Bone marrow (tissue), 2 donors: ENCODE data around the gene RIOK1.
"Not testable (repeated sequence)": the region's sequence is repeated elsewhere in the genome, so short reads cannot be mapped to it uniquely, and the experiment has no call there.

Source experiments
- DNase-seq, 2 donors: peaks; one replicate each; lab custom pipeline; 2025; lab: John Stamatoyannopoulos, UW

RIOK1 gene

GRCh38 chr6:7441048-7441775, 51.6 kb downstream of the RIOK1 start:
- DNase-seq: no peak

GRCh38 chr6:7442467-7442866, 52.9 kb downstream of the RIOK1 start:
- no peak for DNase-seq

DNA sequence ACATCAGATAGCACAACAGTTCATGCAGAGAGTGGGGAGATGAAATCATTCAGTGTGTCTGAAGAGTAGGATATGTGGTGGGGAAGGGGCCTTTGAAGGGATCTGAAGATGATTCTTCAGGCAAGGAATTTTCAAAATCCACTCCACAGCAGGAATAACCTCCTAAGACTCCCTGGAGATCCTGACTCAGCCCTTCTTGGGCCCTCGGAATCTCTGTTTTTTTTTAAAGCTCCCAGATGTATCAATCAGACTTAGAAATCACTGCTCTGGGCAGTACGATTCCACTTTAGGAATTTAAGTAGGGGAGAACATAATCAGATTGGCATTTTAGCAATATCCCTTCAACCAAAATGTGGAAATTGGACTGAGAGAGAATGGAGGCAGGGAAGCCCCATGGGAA, 55.5 kb downstream of the RIOK1 start:
- DNase-seq: no peak

GRCh38 chr6:7445885-7446461, 56.4 kb downstream of the RIOK1 start:
- no peak for DNase-seq

DNA sequence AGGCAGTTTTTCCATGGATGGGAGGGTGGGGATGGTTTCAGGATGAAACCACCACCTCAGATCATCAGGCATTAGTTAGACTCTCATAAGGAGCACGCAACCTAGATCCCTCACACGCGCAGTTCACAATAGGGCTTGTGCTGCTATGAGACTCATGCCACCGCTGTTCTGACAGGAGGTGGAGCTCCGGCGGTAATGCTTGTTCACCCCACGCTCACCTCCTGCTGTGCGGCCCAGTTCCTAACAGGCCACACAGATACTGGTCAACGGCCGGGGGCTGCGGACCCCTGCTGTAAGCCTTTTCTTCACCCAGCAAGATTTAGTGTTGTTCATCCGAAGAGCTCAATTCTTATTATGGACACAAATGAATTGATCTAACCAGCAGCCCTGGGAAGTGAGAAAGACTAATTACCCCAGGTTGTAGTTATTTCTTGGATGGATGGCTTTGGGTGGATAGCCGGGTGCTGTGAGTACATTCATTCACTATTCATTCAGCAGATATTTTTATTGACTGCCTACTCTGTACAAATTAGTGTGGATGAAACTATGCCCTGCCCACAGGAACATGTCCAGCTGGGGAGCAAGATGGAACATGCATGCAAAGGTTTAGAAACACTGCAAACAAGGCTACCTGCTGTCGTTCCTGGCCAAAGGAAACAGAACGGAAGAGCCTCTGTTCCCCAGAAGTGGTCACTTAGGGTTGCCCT, 57.2 kb downstream of the RIOK1 start:
- DNase-seq: no peak

DNA sequence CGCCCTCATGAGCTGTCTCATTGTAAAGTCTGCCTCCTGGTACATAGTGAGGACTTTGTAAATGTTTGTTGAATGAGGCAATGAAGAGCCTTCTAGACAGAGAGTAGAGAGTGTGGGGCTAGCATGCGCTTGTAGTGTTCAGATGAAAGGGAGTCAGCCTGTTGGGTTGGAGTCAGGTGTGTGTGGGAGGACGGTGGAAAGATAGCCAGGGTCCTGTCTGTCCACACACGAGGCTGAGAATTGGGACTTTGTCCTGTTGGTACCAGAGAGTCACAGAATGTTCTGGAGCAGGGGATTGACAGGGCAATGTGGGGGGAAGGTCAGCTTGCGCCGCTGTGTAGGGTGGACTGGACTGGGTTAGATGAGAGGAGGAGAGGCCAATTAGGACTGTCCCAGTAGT, 58.6 kb downstream of the RIOK1 start:
- DNase-seq: no peak

- no peak for DNase-seq
These were observed 59.4 kb downstream of the RIOK1 start for GRCh38 chr6:7449018-7449417.

DNA sequence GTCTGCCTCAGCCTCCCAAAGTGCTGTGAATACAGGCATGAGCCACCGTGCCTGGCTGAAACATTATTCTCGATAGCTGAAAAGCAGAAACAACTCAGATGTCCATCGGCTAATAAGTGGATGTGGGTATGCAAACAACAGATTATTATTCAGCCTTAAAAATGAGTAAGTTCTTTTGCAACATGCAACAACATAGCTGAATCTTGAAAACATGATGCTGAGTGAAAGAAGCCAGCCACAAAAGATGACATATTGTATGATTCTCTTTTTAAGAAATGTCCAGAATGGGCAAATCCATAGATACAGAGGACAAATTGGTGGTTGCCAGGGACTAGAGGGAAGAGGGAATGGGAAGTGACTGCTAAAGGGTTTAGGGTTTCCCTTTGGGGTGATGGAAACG, 61.7 kb downstream of the RIOK1 start:
- DNase-seq: no peak

DNA sequence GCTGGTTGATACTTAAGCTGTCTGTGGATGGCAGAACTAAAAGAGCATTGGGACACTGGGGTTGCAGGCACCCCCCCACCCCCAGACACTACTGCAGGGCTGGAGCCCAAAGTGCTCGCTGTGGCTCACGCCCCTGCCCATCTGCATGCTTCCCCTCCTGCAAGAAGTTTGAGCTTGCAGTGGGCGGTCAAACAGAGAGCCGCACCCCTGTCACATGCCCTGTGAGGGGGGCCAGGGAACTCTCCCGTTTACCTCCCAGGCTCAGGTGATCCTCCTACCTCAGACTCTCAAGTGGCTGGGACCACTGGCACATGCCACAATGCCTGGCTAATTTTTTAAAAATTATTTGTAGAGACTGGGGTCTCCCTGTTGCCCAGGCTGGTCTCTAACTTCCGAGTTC, 63.3 kb downstream of the RIOK1 start:
- DNase-seq: no peak

- DNase-seq: no peak
These were observed 65.2 kb downstream of the RIOK1 start for GRCh38 chr6:7454696-7455358.

DNA sequence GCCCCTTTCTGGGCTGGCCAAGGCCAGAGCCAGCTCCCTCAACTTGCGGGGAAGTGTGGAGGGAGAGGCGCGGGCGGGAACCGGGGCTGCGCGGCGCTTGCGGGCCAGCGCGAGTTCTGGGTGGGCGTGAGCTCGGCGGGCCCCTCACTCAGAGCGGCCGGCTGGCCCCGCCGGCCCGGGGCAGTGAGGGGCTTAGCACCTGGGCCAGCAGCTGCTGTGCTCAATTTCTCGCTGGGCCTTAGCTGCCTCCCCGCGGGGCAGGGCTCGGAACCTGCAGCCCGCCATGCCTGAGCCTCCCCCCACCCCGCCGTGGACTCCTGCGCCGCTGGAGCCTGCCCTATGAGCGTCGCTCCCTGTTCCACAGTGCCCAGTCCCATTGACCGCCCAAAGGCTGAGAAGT, 66.7 kb downstream of the RIOK1 start:
- DNase-seq: not testable (repeated sequence)

DNA sequence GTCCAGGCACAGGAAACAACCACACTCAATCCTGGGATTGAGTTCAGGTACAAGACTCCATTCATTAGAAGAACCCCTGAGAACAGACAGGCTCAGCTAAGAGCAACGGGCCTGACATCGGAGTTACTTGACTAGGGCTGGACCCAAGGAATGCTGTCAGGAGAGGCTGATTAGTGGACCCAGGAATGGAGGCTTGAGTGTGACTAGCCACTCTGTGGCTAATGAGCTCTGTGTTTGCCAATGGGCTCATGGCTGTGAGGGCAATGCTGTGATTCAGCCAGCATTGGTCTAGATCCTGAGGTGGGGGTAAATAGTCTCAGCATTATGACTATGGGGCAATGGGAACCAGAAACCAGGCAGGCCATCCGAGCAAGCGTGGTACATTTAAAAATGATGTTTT, 71.8 kb downstream of the RIOK1 start:
- DNase-seq: no peak

GRCh38 chr6:7463785-7464184, 74.2 kb downstream of the RIOK1 start:
- DNase-seq: no peak

GRCh38 chr6:7467007-7467897, 77.6 kb downstream of the RIOK1 start:
- no peak for DNase-seq
